HEK293 (cell line): ENCODE measurements around the gene TTC9B.

Experiments
- BCL11A ChIP-seq: fragments of 450-650 bp; formaldehyde crosslinking; IDR thresholded peaks from 2 replicates; pipeline ENCODE4 v1.5.1; 2016; ENCODE audit warnings: low read depth, missing biosample characterization, missing genetic modification characterization
- KLF16 ChIP-seq: fragments of 450-650 bp; formaldehyde crosslinking; IDR thresholded peaks from 2 replicates; pipeline ENCODE4 v1.5.1; 2017; ENCODE audit warnings: missing biosample characterization, missing genetic modification characterization
- TCF7L2 ChIP-seq: IDR thresholded peaks from 2 replicates; pipeline ENCODE4 v1.6.1; 2011; ENCODE audit warnings: low read depth, mild to moderate bottlenecking, inconsistent platforms, low read length, moderate library complexity, borderline replicate concordance
- YY1 ChIP-seq: fragments of 450-650 bp; formaldehyde crosslinking; IDR thresholded peaks from 2 replicates; pipeline ENCODE4 v1.5.1; 2018; ENCODE audit warnings: missing biosample characterization, missing genetic modification characterization
- ZFP3 ChIP-seq: fragments of 450-650 bp; formaldehyde crosslinking; IDR thresholded peaks from 2 replicates; pipeline ENCODE4 v1.5.1; 2016; ENCODE audit warnings: low read depth, missing biosample characterization, missing genetic modification characterization
- ZFP41 ChIP-seq: fragments of 450-650 bp; formaldehyde crosslinking; IDR thresholded peaks from 2 replicates; pipeline ENCODE4 v1.5.1; 2016; ENCODE audit warnings: missing biosample characterization, missing genetic modification characterization, borderline replicate concordance
- ZNF24 ChIP-seq: fragments of 450-650 bp; formaldehyde crosslinking; IDR thresholded peaks from 2 replicates; pipeline ENCODE4 v1.5.1; 2016; ENCODE audit warnings: missing biosample characterization, missing genetic modification characterization
- ZNF266 ChIP-seq: fragments of 450-650 bp; formaldehyde crosslinking; IDR thresholded peaks from 2 replicates; pipeline ENCODE4 v1.5.1; 2016; ENCODE audit warnings: missing biosample characterization, missing genetic modification characterization, low read depth
- ZNF529 ChIP-seq: fragments of 450-650 bp; formaldehyde crosslinking; IDR thresholded peaks from 2 replicates; pipeline ENCODE4 v1.5.1; 2017; ENCODE audit warnings: missing genetic modification characterization, missing biosample characterization; ENCODE audit not compliant: insufficient replicate concordance
- ZNF837 ChIP-seq: fragments of 450-650 bp; formaldehyde crosslinking; IDR thresholded peaks from 2 replicates; pipeline ENCODE4 v1.5.1; 2016; ENCODE audit warnings: missing biosample characterization, missing genetic modification characterization
- TF ChIP-seq, protein P1 (sequence below): fragments of 450-650 bp; formaldehyde crosslinking; IDR thresholded peaks from 2 replicates; pipeline ENCODE4 v1.5.1; 2016; ENCODE audit warnings: missing biosample characterization, missing genetic modification characterization
- TF ChIP-seq, protein P2 (sequence below): fragments of 450-650 bp; formaldehyde crosslinking; IDR thresholded peaks from 2 replicates; pipeline ENCODE4 v1.5.1; 2016; ENCODE audit warnings: missing biosample characterization, missing genetic modification characterization
- TF ChIP-seq, protein P3 (sequence below): fragments of 450-650 bp; formaldehyde crosslinking; IDR thresholded peaks from 2 replicates; pipeline ENCODE4 v1.5.1; 2017; ENCODE audit warnings: missing biosample characterization, missing genetic modification characterization
- TF ChIP-seq, protein P4 (sequence below): fragments of 450-650 bp; formaldehyde crosslinking; IDR thresholded peaks from 2 replicates; pipeline ENCODE4 v1.5.1; 2016; ENCODE audit warnings: missing biosample characterization, missing genetic modification characterization, borderline replicate concordance

DNA sequence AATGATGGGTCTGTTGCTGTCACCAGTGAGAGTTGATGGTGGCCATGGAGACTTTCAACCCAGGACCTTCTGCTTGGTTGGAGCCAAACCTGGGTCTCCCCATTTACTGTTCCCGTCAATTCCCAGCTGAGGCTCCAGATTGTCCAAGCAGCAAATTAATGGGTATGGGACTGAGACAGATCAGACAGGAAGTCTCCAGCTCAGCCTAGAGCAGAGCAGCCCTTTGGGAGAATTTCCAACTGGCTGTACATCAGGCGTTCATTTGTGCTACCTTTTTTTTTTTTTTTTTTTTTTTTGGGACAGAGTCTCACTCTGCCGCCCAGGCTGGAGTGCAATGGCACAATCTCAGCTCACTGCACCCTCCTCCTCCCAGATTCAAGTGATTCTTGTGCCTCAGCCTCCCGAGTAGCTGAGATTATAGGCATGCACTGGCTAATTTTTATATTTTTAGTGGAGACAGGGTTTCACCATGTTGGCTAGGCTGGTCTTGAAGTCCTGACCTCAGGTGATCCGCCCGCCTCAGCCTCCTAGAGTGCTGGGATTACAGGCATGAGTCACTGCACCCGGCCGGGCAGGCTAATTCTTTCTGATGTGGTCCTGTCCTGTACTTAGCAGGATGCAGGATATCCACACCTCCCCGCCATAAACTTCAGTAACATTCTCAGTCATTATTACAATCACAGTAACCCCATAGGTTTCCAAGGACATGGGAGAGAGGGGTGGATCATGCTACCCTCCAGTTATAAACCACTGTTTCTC, 17.7 kb downstream of the TTC9B start:
- no peak for TF ChIP-seq ZNF837 (tag by site-specific recombination)
- TF ChIP-seq ZFP41 (tag by site-specific recombination), result no peak
- no peak for TF ChIP-seq YY1 (tag by site-specific recombination)
- no peak for TF ChIP-seq ZNF266 (tag by site-specific recombination)
- no peak for TF ChIP-seq ZFP3
- no peak for TF ChIP-seq BCL11A (tag by site-specific recombination)
- no peak for TF ChIP-seq ZNF24 (tag by site-specific recombination)
- TF ChIP-seq, protein P1, sequence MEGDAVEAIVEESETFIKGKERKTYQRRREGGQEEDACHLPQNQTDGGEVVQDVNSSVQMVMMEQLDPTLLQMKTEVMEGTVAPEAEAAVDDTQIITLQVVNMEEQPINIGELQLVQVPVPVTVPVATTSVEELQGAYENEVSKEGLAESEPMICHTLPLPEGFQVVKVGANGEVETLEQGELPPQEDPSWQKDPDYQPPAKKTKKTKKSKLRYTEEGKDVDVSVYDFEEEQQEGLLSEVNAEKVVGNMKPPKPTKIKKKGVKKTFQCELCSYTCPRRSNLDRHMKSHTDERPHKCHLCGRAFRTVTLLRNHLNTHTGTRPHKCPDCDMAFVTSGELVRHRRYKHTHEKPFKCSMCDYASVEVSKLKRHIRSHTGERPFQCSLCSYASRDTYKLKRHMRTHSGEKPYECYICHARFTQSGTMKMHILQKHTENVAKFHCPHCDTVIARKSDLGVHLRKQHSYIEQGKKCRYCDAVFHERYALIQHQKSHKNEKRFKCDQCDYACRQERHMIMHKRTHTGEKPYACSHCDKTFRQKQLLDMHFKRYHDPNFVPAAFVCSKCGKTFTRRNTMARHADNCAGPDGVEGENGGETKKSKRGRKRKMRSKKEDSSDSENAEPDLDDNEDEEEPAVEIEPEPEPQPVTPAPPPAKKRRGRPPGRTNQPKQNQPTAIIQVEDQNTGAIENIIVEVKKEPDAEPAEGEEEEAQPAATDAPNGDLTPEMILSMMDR (tag by site-specific recombination), result no peak
- TF ChIP-seq, protein P2, sequence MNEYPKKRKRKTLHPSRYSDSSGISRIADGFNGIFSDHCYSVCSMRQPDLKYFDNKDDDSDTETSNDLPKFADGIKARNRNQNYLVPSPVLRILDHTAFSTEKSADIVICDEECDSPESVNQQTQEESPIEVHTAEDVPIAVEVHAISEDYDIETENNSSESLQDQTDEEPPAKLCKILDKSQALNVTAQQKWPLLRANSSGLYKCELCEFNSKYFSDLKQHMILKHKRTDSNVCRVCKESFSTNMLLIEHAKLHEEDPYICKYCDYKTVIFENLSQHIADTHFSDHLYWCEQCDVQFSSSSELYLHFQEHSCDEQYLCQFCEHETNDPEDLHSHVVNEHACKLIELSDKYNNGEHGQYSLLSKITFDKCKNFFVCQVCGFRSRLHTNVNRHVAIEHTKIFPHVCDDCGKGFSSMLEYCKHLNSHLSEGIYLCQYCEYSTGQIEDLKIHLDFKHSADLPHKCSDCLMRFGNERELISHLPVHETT (tag by site-specific recombination), result no peak
- TF ChIP-seq TCF7L2, result no peak
- no peak for TF ChIP-seq KLF16 (tag by site-specific recombination)
- TF ChIP-seq ZNF529, result no peak
- TF ChIP-seq, protein P3, sequence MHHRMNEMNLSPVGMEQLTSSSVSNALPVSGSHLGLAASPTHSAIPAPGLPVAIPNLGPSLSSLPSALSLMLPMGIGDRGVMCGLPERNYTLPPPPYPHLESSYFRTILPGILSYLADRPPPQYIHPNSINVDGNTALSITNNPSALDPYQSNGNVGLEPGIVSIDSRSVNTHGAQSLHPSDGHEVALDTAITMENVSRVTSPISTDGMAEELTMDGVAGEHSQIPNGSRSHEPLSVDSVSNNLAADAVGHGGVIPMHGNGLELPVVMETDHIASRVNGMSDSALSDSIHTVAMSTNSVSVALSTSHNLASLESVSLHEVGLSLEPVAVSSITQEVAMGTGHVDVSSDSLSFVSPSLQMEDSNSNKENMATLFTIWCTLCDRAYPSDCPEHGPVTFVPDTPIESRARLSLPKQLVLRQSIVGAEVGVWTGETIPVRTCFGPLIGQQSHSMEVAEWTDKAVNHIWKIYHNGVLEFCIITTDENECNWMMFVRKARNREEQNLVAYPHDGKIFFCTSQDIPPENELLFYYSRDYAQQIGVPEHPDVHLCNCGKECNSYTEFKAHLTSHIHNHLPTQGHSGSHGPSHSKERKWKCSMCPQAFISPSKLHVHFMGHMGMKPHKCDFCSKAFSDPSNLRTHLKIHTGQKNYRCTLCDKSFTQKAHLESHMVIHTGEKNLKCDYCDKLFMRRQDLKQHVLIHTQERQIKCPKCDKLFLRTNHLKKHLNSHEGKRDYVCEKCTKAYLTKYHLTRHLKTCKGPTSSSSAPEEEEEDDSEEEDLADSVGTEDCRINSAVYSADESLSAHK, result no peak
- TF ChIP-seq, protein P4, sequence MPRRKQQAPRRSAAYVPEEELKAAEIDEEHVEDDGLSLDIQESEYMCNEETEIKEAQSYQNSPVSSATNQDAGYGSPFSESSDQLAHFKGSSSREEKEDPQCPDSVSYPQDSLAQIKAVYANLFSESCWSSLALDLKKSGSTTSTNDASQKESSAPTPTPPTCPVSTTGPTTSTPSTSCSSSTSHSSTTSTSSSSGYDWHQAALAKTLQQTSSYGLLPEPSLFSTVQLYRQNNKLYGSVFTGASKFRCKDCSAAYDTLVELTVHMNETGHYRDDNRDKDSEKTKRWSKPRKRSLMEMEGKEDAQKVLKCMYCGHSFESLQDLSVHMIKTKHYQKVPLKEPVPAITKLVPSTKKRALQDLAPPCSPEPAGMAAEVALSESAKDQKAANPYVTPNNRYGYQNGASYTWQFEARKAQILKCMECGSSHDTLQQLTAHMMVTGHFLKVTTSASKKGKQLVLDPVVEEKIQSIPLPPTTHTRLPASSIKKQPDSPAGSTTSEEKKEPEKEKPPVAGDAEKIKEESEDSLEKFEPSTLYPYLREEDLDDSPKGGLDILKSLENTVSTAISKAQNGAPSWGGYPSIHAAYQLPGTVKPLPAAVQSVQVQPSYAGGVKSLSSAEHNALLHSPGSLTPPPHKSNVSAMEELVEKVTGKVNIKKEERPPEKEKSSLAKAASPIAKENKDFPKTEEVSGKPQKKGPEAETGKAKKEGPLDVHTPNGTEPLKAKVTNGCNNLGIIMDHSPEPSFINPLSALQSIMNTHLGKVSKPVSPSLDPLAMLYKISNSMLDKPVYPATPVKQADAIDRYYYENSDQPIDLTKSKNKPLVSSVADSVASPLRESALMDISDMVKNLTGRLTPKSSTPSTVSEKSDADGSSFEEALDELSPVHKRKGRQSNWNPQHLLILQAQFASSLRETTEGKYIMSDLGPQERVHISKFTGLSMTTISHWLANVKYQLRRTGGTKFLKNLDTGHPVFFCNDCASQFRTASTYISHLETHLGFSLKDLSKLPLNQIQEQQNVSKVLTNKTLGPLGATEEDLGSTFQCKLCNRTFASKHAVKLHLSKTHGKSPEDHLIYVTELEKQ, result no peak
